Measurements from ENCODE around the gene DIABLO.

DIABLO gene

GRCh38 chr12:122216445-122216844, 9.4 kb downstream of the DIABLO start:
- in situ Hi-C loops (cut with MboI; ENCODE audit: low pct_unique_long_range_greater_than_20kb, low sequenced_read_pairs, unreplicated experiment), result no loop called here
- TF ChIP-seq, protein P1, sequence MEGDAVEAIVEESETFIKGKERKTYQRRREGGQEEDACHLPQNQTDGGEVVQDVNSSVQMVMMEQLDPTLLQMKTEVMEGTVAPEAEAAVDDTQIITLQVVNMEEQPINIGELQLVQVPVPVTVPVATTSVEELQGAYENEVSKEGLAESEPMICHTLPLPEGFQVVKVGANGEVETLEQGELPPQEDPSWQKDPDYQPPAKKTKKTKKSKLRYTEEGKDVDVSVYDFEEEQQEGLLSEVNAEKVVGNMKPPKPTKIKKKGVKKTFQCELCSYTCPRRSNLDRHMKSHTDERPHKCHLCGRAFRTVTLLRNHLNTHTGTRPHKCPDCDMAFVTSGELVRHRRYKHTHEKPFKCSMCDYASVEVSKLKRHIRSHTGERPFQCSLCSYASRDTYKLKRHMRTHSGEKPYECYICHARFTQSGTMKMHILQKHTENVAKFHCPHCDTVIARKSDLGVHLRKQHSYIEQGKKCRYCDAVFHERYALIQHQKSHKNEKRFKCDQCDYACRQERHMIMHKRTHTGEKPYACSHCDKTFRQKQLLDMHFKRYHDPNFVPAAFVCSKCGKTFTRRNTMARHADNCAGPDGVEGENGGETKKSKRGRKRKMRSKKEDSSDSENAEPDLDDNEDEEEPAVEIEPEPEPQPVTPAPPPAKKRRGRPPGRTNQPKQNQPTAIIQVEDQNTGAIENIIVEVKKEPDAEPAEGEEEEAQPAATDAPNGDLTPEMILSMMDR (IDR thresholded peaks at IDR 0.05; ENCODE audit: extremely low read depth, insufficient read depth, missing control alignments), result no peak
- no peak for DNase-seq (ENCODE audit: low spot score)

GRCh38 chr12:122215771-122216170, 10.1 kb downstream of the DIABLO start:
- TF ChIP-seq, protein P1 (IDR thresholded peaks at IDR 0.05; ENCODE audit: extremely low read depth, insufficient read depth, missing control alignments), result no peak
- in situ Hi-C loops (cut with MboI; ENCODE audit: low pct_unique_long_range_greater_than_20kb, low sequenced_read_pairs, unreplicated experiment), result no loop called here
- DNase-seq (ENCODE audit: low spot score), result no peak

DNA sequence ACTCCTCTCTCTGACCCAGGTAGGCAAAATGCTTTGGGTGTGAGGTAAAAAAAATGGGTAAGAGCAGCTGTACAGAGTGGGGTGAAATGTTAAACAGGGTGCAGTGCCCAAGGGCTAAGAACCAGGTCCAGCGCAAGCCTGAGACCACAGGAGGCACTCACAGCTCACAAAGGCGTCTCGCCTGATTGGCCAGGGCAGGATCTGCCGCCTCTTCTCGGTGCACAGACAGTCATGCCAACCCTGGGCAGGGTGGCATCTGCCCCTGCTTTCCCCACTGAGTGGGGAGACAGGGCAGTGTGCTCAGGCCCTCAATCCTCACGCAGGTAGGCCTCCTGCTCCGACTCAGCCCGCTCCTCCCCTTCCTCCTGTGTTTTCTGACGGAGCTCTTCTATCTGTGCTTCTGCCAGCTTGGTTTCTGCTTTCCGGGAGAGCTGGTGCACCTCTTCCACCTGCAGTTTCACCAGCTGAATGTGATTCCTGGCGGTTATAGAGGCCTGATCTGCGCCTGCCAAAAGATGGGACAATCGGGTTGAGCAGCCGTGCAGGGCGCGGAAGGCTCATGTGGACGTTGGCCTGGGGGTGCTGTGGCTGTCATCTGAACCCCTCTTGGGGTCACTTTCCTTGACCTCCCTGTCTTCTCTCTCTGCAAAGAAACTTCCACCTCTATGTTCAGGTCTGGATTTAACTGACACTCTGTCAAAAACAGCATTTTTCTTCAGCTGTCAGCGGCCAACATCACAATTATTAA, 17.6 kb downstream of the DIABLO start:
- TF ChIP-seq, protein P1 (IDR thresholded peaks at IDR 0.05; ENCODE audit: extremely low read depth, insufficient read depth, missing control alignments), result no peak
- in situ Hi-C loops (cut with MboI; ENCODE audit: low pct_unique_long_range_greater_than_20kb, low sequenced_read_pairs, unreplicated experiment), result no loop called here
- no peak for DNase-seq (ENCODE audit: low spot score)

DNA sequence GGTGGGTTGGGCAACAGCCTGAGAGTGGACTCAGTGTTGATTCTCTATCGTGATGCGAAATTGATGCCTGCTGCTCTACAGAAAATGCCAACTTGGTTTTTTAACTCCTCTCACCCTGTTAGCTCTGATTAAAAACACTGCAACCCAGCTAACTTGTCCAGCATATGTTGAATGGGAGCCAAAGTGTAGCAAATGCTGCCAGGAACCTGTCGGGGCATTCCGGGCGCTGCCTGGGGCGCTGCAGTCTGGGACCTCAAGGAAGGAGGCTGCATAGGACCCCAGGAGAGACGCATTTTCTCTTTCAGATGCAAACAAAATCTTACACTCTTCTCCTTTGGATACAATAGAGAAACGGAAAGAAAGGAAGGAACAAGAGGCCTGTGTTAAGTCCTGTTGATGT, 18.5 kb downstream of the DIABLO start:
- in situ Hi-C loops (cut with MboI; ENCODE audit: low pct_unique_long_range_greater_than_20kb, low sequenced_read_pairs, unreplicated experiment), result no loop called here
- TF ChIP-seq, protein P1 (IDR thresholded peaks at IDR 0.05; ENCODE audit: extremely low read depth, insufficient read depth, missing control alignments), result no peak
- DNase-seq (ENCODE audit: low spot score), result no peak

- DNase-seq (ENCODE audit: low spot score), result no peak
- in situ Hi-C loops (cut with MboI; ENCODE audit: low pct_unique_long_range_greater_than_20kb, low sequenced_read_pairs, unreplicated experiment), result no loop called here
- TF ChIP-seq, protein P1 (IDR thresholded peaks at IDR 0.05; ENCODE audit: extremely low read depth, insufficient read depth, missing control alignments), result no peak
Measured at GRCh38 chr12:122206976-122207375, 18.9 kb downstream of the DIABLO start.

GRCh38 chr12:122206111-122206881, 19.6 kb downstream of the DIABLO start:
- no peak for DNase-seq (ENCODE audit: low spot score)
- in situ Hi-C loops (cut with MboI; ENCODE audit: low pct_unique_long_range_greater_than_20kb, low sequenced_read_pairs, unreplicated experiment), result no loop called here
- TF ChIP-seq, protein P1 (IDR thresholded peaks at IDR 0.05; ENCODE audit: extremely low read depth, insufficient read depth, missing control alignments), result no peak
